ENCODE results near the gene TMOD1. TPM values are rescaled to one million over a fixed set of nuclear protein-coding genes. Genes with fewer than 3 reads are reported as not detected.

The TMOD1 gene
- total RNA-seq, 1 experiment from 2014 or later = 2.1 TPM

DNA sequence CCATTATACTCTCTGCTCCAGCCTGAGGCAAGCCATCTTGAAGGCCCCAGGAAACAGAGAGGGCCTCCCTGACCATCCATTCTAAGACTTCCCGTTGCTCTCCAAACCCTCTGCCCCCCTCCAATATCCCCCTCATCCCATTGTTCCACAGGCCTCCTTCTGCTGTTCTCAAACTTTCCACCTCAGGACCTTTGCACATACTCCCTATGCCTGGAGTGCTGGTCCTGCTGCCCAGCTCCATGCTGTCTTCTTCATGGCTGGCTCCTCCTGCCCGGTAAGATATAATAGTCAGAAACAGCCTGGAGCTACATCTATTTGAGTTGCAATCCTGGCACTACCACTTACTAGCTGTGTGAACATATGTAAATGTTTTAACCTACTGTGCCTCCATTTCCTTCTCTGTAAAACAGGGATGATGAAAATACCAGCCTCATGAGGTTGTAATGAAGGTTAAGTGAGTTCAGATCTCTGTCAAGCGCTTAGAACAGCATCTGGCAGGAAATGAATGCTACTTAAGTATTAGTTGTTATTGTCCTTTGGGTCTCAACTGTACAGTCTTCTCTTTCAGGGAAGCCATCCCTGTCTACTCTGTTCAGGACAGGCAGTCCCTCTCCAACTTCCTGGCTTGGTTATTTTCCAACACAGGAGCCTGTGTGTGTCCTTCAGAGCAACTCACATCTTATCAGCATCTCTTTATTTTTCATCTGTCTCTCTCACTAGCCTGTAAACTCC, 45.8 kb downstream of the TMOD1 start:
- DNase-seq (ENCODE audit: low spot score) = no peak

DNA sequence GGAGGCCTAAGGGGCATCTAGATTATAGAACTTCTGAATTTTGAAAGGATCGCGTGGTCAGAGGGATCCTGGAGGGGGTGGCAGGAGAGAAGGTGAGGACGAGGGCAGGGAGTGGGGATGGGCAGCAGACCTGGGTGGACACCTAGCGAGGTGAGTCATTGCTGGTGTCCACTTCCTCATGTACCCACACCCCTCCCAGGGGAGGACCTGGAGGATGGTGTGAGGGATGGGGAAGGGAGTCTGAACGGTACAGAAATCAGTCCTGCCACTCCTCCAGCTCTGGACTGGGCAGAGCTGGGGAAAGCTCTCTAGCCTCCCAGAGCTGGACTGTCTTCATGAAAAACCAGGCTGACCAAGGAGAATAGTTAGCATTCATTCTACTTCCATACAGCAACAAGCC, 46.9 kb downstream of the TMOD1 start:
- DNase-seq (ENCODE audit: low spot score) = no peak

GRCh38 chr9:97548819-97549540, 47.5 kb downstream of the TMOD1 start:
- DNase-seq (ENCODE audit: low spot score) = no peak

DNA sequence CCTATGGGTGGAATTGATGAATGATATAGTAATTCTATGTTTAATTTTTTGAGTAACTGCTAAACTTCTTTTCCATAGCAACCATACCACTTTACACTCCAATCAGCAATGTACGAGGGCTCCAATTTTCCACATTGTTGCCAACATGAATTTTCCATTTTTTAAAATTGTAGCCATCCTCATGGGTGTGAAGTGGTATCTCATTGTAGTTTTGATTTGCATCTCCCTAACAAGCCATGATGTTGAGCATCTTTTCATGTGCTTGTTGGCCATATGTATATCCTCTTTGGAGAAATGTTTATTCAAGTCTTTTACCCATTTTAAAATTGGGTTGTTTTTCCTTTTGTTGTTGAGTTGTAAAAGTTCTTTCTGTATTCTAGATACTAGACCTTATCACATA, 48.9 kb downstream of the TMOD1 start:
- no peak for DNase-seq (ENCODE audit: low spot score)

DNA sequence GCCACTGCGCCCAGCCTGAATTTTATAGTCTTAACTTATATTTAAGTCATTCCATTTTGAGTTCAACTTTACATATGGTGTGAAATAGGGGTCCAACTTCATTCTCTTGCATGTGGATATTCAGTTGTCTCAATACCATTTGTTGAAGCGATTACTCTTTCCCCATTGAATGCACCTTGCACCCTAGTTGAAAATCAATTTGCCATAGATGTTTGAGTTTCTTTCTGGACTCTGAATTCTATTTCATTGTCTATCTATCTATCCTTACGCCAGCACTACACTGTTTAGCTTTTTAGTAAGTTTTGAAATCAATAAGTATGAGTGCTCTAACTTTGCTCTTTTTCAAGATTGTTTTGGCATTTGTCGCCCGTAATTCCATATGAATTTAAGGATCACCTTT, 49.8 kb downstream of the TMOD1 start:
- no peak for DNase-seq (ENCODE audit: low spot score)

GRCh38 chr9:97553141-97553540, 51.7 kb downstream of the TMOD1 start:
- DNase-seq (ENCODE audit: low spot score) = no peak

- no peak for DNase-seq (ENCODE audit: low spot score)
Measured at GRCh38 chr9:97553841-97554240, 52.4 kb downstream of the TMOD1 start.

DNA sequence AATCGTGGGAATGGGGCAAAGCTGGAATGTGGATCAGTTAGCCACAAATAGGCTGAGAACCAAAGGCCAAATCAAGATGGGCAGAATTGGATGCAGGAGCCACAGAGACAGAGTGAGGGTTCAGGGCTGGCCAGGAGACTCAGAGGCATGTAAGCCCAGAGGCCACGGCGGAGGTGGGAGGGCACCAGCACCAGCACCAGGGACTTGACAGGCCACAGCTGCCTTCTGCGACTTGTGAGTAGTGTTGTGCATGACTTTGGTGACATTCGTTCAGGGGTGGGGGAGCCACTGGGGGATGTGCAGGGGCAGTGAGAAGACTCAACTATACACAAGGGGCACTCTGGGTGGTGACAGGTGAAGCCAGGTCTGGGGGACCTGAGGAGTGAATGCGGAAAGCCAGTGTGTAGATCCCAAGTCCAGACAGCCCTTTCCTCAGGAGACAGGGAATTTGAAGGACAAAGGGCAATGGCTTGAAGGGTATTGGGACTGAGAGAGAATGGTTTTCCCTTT, 53.2 kb downstream of the TMOD1 start:
- no peak for DNase-seq (ENCODE audit: low spot score)

- no peak for DNase-seq (ENCODE audit: low spot score)
Measured at GRCh38 chr9:97555164-97555563, 53.7 kb downstream of the TMOD1 start.

GRCh38 chr9:97556036-97556720, 54.7 kb downstream of the TMOD1 start:
- DNase-seq (ENCODE audit: low spot score) = no peak

- DNase-seq (ENCODE audit: low spot score) = no peak
Measured at GRCh38 chr9:97556721-97557605, 55.5 kb downstream of the TMOD1 start.

DNA sequence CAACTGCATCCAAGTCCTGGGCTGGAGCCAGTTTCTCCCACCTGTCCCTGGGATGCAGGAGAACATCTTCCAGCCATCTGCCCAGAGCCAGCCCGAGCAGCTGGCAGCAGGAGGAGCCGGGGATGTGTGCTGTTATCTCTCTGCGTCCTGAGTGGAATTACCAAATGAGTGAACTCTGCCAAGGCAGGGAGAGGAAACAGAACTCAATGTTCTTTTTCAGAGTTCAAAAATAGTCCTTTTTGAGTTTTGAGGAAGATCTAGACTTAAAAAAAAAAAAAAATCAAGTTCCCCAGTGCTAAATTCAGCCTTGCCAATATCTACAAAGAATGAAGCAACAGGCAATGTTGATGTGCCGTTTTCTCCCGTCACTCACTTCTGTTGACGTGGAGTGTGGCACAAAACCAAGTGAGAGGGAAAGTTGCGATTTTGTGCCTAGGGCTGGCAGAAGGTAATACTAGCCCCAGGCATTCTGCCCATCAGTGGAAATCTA, 56.2 kb downstream of the TMOD1 start:
- DNase-seq (ENCODE audit: low spot score) = no peak

DNA sequence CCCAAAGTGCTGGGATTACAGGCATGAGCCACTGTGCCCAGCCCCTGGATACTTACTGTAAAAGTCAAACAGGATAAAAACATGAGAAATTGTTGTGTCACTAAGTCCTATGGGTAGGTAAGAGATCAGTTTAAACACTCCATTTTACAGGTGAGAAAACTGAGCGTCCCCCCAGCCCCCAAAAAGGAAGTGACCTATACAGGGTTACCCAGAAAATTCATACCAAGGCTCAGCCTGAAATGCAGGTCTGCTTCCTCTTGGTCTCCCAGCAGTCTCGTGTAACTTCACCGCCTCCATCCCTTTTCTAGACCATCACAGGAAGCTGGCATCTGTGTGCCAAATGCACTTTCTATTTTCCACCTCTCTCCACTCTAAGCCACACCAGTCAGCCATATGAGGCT, 57.2 kb downstream of the TMOD1 start:
- DNase-seq (ENCODE audit: low spot score) = no peak

GRCh38 chr9:97559111-97559514, 57.6 kb downstream of the TMOD1 start:
- peak; percentile 84 for DNase-seq (ENCODE audit: low spot score)

DNA sequence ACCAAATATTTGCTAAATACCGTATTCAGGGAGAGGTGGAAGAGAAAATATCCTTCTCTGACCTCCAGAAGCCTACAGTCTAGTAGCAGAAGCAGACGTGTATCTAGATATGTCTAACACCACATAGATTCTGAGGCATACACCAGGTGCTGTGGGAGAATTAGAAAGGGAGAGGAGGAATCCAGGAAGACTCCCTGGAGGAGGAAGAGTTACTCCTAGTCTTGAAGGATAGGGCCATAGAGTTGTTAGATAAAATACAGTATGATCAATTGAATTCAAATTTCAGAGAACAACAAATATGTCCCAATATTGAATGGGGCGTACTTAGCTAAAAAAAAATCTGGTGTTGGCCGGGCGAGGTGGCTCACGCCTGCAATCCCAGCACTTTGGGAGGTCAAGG, 58.7 kb downstream of the TMOD1 start:
- DNase-seq (ENCODE audit: low spot score) = no peak

- DNase-seq (ENCODE audit: low spot score) = no peak
Measured at GRCh38 chr9:97560851-97561250, 59.4 kb downstream of the TMOD1 start.

- DNase-seq (ENCODE audit: low spot score) = no peak
Measured at GRCh38 chr9:97561501-97561900, 60.0 kb downstream of the TMOD1 start.

GRCh38 chr9:97562542-97562941, 61.1 kb downstream of the TMOD1 start:
- DNase-seq (ENCODE audit: low spot score) = no peak

GRCh38 chr9:97563458-97564135, 62.1 kb downstream of the TMOD1 start:
- DNase-seq (ENCODE audit: low spot score) = peak; percentile 52

GRCh38 chr9:97564291-97565175, 63.1 kb downstream of the TMOD1 start:
- peak; percentile 90 for DNase-seq (ENCODE audit: low spot score)
